GM19193 (cell line): Measurements from ENCODE around the gene SCLY.

Source experiments
- POLR2A ChIP-seq: IDR thresholded peaks from 4 replicates; pipeline ENCODE4 v1.6.1; 2011; ENCODE audit not compliant: insufficient read depth, insufficient read length; ENCODE audit errors: extremely low read depth

SCLY gene

GRCh38 chr2:238131761-238132462, 71.1 kb downstream of the SCLY start:
- TF ChIP-seq POLR2A = no peak

DNA sequence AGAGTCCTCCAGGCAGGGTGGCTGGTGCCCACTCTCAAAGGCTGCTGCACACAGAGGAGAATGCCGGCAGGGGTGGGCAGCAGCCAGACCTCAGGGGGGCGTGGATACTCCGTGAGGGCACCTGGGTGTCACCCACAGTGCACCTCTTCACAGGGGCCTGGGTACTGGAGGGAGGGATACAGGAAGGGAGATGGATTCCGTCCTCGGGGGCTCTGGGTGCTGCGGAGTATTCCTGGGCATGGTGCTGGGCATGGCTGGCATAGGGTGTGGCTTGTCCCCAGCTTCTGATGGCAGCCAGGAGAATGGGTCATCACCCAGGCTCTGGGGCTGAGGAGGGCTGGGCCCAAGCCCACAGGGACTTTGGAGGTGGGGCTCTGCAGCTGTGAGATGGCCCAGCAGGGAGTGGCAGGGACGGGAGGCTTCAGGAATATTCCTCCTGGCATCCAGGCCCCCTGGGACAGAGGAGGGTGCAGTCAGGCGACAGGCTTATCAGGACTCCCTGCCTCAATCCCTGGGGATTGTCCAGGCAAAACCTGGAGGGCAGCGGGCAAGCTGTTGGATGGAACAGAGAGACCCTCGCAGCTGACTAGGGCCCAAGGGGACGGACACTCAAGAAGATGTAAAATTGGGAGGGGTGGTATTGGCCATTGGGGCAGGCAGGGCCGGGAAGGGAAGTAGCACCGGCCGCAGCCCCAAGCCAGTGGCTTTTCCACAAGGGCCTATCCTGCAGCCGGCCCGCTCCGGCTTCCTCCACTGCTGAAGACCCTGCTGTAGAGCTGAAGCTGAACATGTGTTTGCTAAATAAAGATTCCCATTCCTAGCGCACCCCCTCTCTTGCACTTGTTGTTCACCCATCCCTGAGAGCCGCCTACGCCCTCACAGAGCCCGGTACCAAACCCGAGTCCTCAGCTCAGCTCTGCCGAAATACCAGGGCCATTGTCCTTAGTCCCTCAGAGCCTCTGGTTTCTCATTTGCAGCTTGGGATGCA, 72.0 kb downstream of the SCLY start:
- no peak for TF ChIP-seq POLR2A

DNA sequence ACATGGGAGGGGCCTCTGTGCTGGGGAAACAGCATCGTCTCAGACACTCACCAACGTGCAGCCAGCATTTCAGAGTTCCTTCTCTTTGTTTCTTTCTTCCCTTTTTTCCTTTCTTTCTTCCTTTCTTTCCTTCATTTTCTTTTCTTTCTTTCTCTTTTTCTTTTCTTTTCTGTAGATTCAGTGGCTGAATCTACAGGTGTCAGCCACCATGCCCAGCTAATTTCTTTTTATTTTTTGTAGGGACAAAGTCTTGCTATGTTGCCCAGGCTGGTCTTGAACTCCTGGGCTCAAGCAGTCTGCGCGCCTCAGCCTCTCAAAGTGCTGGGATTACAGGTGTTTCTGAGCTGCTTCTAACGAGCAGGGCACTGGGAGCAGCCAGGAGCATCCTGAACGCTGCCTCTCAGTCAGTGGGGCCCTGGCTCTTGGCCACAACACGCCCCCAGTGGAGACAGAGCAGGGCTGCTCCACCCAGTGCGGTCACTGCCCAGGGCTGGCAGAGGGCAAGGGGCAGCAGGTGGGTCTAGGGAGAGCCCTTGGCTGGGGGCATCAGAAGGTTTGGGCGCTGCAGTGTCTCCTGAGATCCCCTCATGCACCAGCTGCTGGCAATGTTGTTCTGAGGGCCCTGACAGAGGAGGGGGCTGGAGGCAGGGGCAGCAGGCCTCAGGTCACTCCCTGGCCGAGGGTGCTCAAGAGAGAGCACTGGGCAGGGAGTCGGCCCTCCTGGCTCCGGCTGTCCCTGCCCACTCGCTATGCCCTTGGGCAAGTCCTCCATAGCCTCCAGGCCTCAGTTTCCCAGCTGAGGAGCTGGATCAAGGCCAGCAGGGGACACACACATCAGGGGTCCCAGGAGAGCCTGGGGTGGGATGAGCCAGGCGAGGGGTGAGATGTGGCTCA, 72.9 kb downstream of the SCLY start:
- TF ChIP-seq POLR2A = no peak

DNA sequence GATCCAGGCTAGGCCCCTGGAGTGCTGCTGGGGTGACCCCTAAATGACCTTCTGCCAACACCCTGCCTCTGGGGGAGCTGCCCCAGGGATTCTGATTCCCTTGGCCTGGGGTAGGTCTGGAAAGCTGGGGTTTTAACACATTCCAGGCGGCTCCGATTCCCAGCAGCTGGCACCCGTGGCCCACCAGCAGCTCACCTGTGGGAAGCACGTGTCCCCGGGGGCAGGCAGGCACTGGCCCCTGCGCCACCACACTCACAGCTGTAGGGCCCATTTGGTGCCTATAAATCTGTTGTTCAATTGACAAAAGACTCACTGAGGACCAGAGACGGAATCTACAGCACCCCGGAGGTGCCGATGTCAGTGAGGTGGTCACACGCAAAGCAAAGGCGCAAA, 73.6 kb downstream of the SCLY start:
- no peak for TF ChIP-seq POLR2A

DNA sequence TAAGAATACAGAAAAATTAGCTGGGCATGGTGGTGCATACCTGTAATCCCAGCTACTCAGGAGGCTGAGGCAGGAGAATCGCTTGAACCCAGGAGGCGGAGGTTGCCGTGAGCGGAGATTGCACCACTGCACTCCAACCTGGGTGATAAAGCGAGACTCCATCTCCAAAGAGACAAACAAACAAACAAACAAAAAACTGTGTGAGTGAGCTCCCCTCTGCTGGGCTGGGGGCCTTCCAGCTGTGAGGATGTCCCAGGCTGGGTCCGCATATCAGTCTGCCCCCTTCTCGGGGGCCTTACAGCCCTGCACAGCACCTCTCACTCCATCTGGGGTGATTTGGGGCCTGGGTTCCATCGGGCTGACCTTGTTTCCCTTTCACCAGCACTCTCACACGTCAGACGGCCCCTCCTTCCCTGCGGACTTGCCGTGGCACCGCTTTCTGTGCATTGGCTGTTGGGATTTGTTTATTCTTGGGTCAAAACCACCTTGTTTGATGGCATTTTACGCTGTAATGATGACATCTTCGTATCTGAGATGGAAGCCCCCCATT, 74.9 kb downstream of the SCLY start:
- TF ChIP-seq POLR2A = no peak

GRCh38 chr2:238136820-238137537, 76.2 kb downstream of the SCLY start:
- TF ChIP-seq POLR2A = no peak

DNA sequence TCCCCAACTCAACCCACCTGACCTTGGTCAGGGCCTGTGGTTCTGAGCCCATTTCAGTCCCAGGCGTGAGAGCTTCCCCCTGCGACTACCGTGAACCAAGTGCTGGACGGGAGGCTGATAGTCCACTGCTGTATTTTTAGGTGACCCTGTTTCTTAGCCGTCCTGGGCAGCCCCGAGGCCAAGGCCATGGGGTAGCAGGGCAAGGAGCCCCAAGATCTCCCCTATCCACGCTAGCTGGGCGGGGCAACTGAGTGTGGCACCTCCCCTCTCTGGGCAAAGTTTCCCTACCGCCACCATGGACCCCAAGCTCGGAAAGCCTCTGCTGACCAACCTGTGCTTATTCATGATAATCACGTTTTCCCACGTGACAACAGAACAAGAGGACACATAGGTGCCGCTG, 77.1 kb downstream of the SCLY start:
- no peak for TF ChIP-seq POLR2A

- TF ChIP-seq POLR2A = no peak
Observed at GRCh38 chr2:238138331-238139195, 77.8 kb downstream of the SCLY start, which contains the start of gene KLHL30. Gene KLHL30, plus strand, starts transcription at chr2:238138668. Its CDS starts 2,087 bp downstream, at chr2:238140755.

DNA sequence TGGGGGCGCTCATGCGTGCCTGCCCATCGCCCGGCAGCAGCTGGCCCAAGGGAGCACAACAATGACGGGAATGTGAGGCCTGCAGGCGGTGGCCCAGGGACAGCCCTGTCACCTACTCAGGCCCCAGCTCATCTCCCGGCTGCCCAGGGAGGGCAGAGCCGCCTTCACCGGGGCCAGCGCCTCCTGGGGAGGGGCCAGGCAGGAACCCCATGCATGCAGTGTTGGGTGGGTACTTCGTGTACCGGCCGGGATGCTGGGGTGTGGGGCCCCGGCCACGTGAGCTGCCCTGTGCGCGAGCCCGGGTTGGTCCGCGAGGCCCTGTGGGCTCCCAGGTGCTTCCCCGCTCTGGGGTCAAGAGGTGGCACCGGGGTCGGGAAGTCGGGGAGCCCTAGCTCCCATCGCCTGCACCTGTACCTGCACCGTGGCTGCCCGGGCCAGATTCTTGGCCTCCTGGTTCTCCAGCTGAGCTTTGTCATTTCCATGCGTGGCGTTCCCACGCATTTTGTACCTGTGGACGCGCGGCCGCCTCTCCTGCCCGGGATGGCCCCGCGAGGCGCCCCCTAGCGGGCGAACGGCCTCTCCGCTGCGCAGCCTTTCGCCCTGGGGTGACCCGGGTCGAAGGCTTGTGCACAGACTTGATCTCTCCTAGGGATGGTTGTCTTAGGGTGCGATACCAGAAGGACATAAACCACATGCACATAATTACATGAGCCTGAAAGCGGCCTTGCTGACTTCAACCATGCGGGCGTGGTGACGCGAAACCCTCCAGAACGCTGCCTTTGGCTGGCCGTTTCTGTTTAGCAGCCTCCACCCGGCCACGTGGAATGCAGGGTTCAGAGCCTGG, 78.6 kb downstream of the SCLY start:
- TF ChIP-seq POLR2A = no peak

GRCh38 chr2:238140040-238140439, 79.2 kb downstream of the SCLY start:
- no peak for TF ChIP-seq POLR2A

GRCh38 chr2:238140721-238141540, 80.1 kb downstream of the SCLY start:
- TF ChIP-seq POLR2A = no peak
